Glutamatergic neuron (in vitro differentiated cells): ENCODE data around the gene EHD4. TPM values are rescaled to one million over a fixed set of nuclear protein-coding genes. Genes with fewer than 3 reads are reported as not detected.

Experiments
- DNase-seq: peaks from one replicate; pipeline ENCODE4 v3.0.0; 2022
- H3K27ac Mint-ChIP-seq: one replicate; pipeline ENCODE4 v1.8.0; 2020; ENCODE audit warnings: mild to moderate bottlenecking, mixed read lengths, inconsistent platforms; ENCODE audit not compliant: unreplicated experiment
- H3K27me3 Mint-ChIP-seq: one replicate; pipeline ENCODE4 v1.8.0; 2020; ENCODE audit warnings: mild to moderate bottlenecking, moderate library complexity, mixed read lengths, inconsistent platforms; ENCODE audit not compliant: unreplicated experiment
- H3K36me3 Mint-ChIP-seq: one replicate; pipeline ENCODE4 v1.8.0; 2020; ENCODE audit warnings: mild to moderate bottlenecking, mixed read lengths, inconsistent platforms; ENCODE audit not compliant: unreplicated experiment
- H3K4me1 Mint-ChIP-seq: one replicate; pipeline ENCODE4 v1.8.0; 2020; ENCODE audit warnings: mild to moderate bottlenecking, low read depth, mixed read lengths, inconsistent platforms; ENCODE audit not compliant: unreplicated experiment
- H3K4me3 Mint-ChIP-seq: one replicate; pipeline ENCODE4 v1.8.0; 2020; ENCODE audit warnings: mild to moderate bottlenecking, mixed read lengths, inconsistent platforms; ENCODE audit not compliant: unreplicated experiment
- H3K9me3 Mint-ChIP-seq: one replicate; pipeline ENCODE4 v1.8.0; 2020; ENCODE audit warnings: mild to moderate bottlenecking, moderate library complexity, mixed read lengths, inconsistent platforms; ENCODE audit not compliant: unreplicated experiment
- CTCF ChIP-seq: fragments of 200-600 bp; sonication (generic); IDR thresholded peaks from one replicate; pipeline ENCODE4 v1.5.0; 2021; ENCODE audit not compliant: partially characterized antibody, unreplicated experiment
- long read RNA-seq: library from polyadenylated mRNA; unstranded; transcript quantifications from one replicate; pipeline ENCODE4 v2.0.0, GENCODE V29; 2020; ENCODE audit not compliant: unreplicated experiment
- total RNA-seq: library from RNA; stranded (reverse); fragmentation: NEBNext Ultra II Directional; extraction: Animal tissue kit (Norgen Biotek cat#: 25700); gene quantifications from one replicate; pipeline ENCODE4 v1.2.1, GENCODE V29; 2021; ENCODE audit not compliant: unreplicated experiment

The EHD4 gene
- total RNA-seq, result 4.0 TPM
- long read RNA-seq, full-length matches to known transcripts, result 1 of 1 reads
- long read RNA-seq, partial matches to known transcripts, result 0 of 1 reads
- long read RNA-seq, other reads (novel, unspliced or antisense), result 0 of 1 reads

DNA sequence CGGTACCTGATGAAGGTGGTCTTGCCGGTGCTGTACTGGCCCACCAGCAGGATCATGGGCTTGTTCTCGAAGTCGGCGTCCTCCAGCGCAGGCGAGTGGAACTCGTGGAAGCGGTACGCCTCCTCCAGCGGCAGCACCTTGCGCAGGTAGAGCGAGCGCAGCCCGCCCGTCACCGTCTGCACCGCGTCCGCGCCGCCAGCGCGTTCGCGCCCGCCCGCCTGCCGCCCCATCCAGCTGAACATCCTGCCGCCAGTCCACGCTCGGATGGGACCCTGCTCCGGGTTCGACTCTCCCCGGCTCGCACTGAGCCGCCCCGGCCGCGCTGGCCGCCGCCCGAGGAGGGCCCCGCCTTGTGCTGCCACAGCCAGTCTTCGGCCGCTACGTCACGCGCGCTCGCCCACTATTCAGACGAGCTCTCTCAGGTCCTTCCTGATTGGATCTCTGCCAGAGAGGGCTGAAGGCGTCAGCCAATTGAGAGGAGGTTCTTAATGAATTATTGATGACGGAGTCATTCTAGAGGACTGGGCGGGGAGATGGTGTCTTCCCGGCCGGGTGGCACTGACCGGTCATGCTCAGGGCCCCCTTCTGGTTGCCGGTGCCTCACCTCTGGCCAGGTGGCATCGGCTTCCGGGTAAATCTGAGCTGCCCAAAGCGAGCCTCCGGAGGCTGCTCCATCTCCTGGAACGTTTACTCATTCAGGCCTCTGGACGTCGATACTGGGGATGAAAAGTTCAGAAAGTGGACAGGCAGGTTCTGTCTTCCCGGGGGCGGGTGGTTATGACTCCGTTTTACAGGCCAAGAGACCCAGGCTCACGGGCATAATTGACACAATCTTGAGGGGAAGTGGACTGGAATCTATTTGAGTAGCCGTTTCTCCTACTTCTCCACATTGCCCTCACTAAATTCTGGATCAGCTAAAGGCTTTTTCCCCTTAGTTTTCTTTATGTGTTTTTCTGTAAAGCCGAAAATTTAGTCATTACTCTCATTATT lies at the start of gene EHD4:
Gene EHD4, minus strand, starts transcription at position 305 of the 990 bp plus-strand sequence. Its CDS starts 63 bp downstream, at position 242.
- peaks cover 5% of the 10 kb centered on the region for H3K9me3 Mint-ChIP-seq
- H3K4me1 Mint-ChIP-seq, result peaks cover 5% of the 10 kb centered on the region
- H3K27me3 Mint-ChIP-seq, result peaks cover 8% of the 10 kb centered on the region
- no peak within 1 kb of the TSS for H3K27ac Mint-ChIP-seq
- H3K4me3 Mint-ChIP-seq, result peak within 1 kb of the TSS; percentile 88
- peak; percentile 96 for DNase-seq
- no peaks in the 10 kb centered on the region for H3K36me3 Mint-ChIP-seq
- no peak for TF ChIP-seq CTCF

- DNase-seq, result no peak
- TF ChIP-seq CTCF, result no peak
Measured at GRCh38 chr15:42021593-42021992, 49.2 kb upstream of the EHD4 start.

GRCh38 chr15:42020713-42021273 lies 48.4 kb upstream of the EHD4 start, which contains the start of gene PLA2G4E:
Gene PLA2G4E, minus strand, starts transcription at chr15:42021042. Its CDS starts 12 bp downstream, at chr15:42021030.
- Mint-ChIP-seq H3K4me3 (no peak within 1 kb of the TSS), H3K9me3 (peaks cover 9% of the 10 kb centered on the region), H3K36me3 (no peaks in the 10 kb centered on the region), H3K4me1 (no peaks in the 10 kb centered on the region), H3K27ac (no peak within 1 kb of the TSS), H3K27me3 (no peaks in the 10 kb centered on the region)
- no peak for DNase-seq
- no peak for TF ChIP-seq CTCF

More at GRCh38 chr15:42021593-42021992, 49.2 kb upstream of the EHD4 start:
- Mint-ChIP-seq H3K4me1 (no peaks in the 10 kb centered on the region), H3K27ac (no peak overlapping the region), H3K9me3 (peaks cover 9% of the 10 kb centered on the region), H3K4me3 (no peak overlapping the region), H3K27me3 (no peaks in the 10 kb centered on the region), H3K36me3 (no peaks in the 10 kb centered on the region)

DNA sequence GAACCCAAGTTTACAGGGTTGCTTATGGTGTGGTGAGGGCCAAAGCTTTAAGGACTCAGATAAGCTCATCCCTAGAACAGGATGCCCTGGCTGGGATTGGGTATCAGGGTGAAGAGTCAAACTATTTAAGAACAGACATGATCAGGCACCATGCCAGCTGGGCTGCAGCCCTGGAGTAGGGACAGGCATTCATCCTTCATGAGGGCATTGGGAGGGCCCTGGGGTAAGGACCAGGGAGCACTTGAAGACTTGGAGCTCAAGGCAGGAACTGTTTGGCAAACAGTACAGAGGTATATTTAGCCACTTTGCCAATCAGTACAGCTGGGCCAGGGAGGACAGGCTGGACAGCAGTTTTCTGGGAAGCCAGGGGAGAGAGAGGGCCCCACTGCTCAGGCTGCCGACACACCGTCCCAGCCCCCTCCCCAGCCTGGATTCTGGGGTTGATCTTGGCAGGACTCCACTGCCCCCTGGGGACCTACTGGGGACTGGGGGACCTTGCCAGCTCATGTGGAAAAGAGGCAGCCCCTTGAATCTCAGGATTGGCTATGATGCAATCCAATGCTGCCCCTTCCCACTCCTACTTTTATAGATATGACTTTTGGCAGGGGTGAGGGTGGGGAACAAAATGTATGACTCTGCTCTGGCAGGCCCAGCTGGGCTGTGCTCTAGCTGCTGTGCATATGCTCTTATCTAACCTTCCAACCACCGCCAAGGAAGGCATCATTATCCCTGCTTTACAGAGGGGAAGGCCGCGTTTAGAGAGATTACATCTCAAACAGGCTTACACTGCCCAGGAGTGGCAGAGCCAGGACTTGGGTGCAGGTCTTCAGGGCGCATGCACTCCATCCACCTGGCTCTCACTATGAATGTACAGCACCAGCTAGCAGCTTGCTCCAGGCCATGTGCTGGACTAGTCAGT lies 46.2 kb upstream of the EHD4 start:
- TF ChIP-seq CTCF, result no peak
- Mint-ChIP-seq H3K27me3 (no peaks in the 10 kb centered on the region), H3K4me3 (no peak overlapping the region), H3K4me1 (no peaks in the 10 kb centered on the region), H3K9me3 (peaks cover 9% of the 10 kb centered on the region), H3K27ac (no peak overlapping the region), H3K36me3 (peaks cover 5% of the 10 kb centered on the region)
- no peak for DNase-seq
